Left lung (tissue), 10 donors: ENCODE data around the gene PMEPA1. TPM values are rescaled to one million over a fixed set of nuclear protein-coding genes. Genes with fewer than 3 reads are reported as not detected.
A peak's percentile ranks its signal among the peaks of the same experiment; 100 is the strongest.

Source experiments
- ATAC-seq: fragments of 200-7000 bp; cut with Tn5 transposase; one replicate; pipeline ENCODE4 v1.9.1; 2020; ENCODE audit warnings: moderate library complexity
- DNase-seq, 4 donors: peaks; one replicate each; pipeline ENCODE4 v3.0.0-alpha.2; 2013 to 2020
- H3K27ac ChIP-seq, 2 donors: fragments of 200-600 bp; sonication (generic) in 1 of 2; one replicate each; pipeline versions ENCODE4 v1.5.0 to v1.8.0; 2020 to 2021
- H3K27me3 ChIP-seq, 2 donors: fragments of 200-600 bp; sonication (generic) in 1 of 2; one replicate each; pipeline versions ENCODE4 v1.5.0 to v1.8.0; 2020 to 2021
- H3K36me3 ChIP-seq, 2 donors: fragments of 200-600 bp; sonication (generic) in 1 of 2; one replicate each; pipeline versions ENCODE4 v1.5.0 to v1.8.0; 2020 to 2021
- H3K4me1 ChIP-seq, 2 donors: fragments of 200-600 bp; one replicate each; pipeline ENCODE4 v1.8.0; 2021
- H3K4me3 ChIP-seq, 2 donors: fragments of 200-600 bp; sonication (generic) in 1 of 2; one replicate each; pipeline versions ENCODE4 v1.5.0 to v1.8.0; 2020 to 2021; ENCODE audit warnings: mild to moderate bottlenecking in 1 of 2
- H3K9me3 ChIP-seq, 2 donors: fragments of 200-600 bp; sonication (generic) in 1 of 2; one replicate each; pipeline versions ENCODE4 v1.5.0 to v1.8.0; 2020 to 2021
- intact Hi-C, 2 donors: fragments of 100-400 bp; cut with DNase I; formaldehyde crosslinking; loops; one replicate each; pipeline versions ENCODE4 v1.11.2 to v1.14.2; 2022
- polyA plus RNA-seq, 6 donors: library from polyadenylated mRNA; unstranded; fragments of 120-200 nt; gene quantifications; one replicate each; pipeline ENCODE4 v1.2.1, GENCODE V29; 2013; ENCODE audit not compliant: insufficient read length in 6 of 6
- total RNA-seq, 2 donors: library from RNA; stranded (reverse); fragmentation: NEBNext Ultra II Directional; extraction: Animal tissue kit (Norgen Biotek cat#: 25700); gene quantifications; one replicate each; pipeline ENCODE4 v1.2.1, GENCODE V29; 2021
- TF ChIP-seq, protein P1 (sequence below), 2 donors: fragments of 200-600 bp; sonication (generic) in 1 of 2; IDR thresholded peaks; one replicate each; pipeline versions ENCODE4 v1.5.0 to v1.8.0; 2021; ENCODE audit warnings: antibody characterized with exemption in 2 of 2
- donor health status: DM: no; HTN: yes; CAD: no.
- donor health status: DM: no; HTN: no; CAD: no.

Gene PMEPA1
- total and polyA plus RNA-seq, 8 donors, result 19.4 to 109 (median 26.2) TPM

DNA sequence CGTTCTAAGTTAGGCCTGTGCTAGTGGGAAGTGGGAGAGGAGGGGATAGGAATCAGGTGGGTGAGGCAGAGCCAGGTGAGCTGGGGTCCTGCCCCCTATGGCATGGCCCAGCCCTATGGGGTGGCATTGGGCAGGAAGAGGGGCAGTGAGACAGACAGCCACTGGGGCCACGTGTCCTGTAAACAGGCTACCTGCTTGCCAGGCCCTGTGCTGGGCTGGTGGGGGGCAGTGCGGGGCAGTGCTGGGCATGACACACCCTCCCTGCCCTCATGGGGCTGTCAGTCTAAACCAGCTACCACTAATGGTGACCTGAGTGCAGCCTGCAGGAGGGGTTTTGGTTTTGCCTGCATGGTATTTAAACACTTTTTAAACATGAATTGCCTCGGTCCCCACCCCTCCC is 10.1 kb upstream of the PMEPA1 start:
- H3K27me3 ChIP-seq, result peaks cover 0 to 8% of the 10 kb centered on the region in 2 donors
- no peak for DNase-seq

DNA sequence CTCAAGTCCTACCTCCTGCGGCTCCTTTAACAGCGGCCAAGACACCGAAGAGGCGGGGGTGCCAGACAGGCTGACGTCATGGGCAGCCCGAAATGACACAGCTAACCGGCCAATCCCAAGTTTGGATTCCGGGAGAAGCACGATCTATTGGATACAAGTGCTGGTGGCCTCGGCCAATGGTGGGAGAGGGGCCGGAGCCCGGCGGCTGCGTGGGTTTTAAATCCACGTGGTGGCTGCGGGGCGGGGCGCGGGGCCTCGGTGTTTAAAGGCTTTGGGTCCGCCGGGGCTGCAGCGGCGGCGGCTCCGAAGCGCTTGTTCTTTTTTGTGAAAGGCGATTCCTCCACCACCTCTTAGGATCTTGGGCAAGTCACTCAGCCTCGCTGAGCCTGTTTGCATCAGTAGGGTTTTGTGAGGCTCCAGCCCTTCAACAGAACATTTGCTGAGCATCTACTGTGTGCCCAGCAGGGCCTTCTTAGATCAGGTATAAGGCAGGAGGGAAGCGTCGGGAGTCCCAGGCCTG is 8.7 kb upstream of the PMEPA1 start:
- peaks cover 0 to 8% of the 10 kb centered on the region in 2 donors for H3K27me3 ChIP-seq
- H3K27ac ChIP-seq, result no peak overlapping the region
- H3K4me1 ChIP-seq, result peaks cover 12 to 23% of the 10 kb centered on the region in 2 donors
- DNase-seq, result peak; percentile 91 to 97 (median 95)
- no peaks in the 10 kb centered on the region for H3K36me3 ChIP-seq
- peak; percentile 95 for ATAC-seq
- no peaks in the 10 kb centered on the region for H3K9me3 ChIP-seq
- peak overlapping the region; percentile 21 to 33 for H3K4me3 ChIP-seq
- TF ChIP-seq, protein P1, sequence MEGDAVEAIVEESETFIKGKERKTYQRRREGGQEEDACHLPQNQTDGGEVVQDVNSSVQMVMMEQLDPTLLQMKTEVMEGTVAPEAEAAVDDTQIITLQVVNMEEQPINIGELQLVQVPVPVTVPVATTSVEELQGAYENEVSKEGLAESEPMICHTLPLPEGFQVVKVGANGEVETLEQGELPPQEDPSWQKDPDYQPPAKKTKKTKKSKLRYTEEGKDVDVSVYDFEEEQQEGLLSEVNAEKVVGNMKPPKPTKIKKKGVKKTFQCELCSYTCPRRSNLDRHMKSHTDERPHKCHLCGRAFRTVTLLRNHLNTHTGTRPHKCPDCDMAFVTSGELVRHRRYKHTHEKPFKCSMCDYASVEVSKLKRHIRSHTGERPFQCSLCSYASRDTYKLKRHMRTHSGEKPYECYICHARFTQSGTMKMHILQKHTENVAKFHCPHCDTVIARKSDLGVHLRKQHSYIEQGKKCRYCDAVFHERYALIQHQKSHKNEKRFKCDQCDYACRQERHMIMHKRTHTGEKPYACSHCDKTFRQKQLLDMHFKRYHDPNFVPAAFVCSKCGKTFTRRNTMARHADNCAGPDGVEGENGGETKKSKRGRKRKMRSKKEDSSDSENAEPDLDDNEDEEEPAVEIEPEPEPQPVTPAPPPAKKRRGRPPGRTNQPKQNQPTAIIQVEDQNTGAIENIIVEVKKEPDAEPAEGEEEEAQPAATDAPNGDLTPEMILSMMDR (IDR thresholded peaks at IDR 0.05), result no peak
- intact Hi-C loops, result no loop called here

More for the DNA sequence above, 10.1 kb upstream of the PMEPA1 start:
- peaks cover 6 to 15% of the 10 kb centered on the region in 2 donors for H3K4me1 ChIP-seq
- no peak overlapping the region for H3K4me3 ChIP-seq
- intact Hi-C loops, result no loop called here
- H3K36me3 ChIP-seq, result no peaks in the 10 kb centered on the region
- TF ChIP-seq, protein P1 (IDR thresholded peaks at IDR 0.05), result no peak
- H3K27ac ChIP-seq, result no peak overlapping the region
- ATAC-seq, result no peak
- no peaks in the 10 kb centered on the region for H3K9me3 ChIP-seq

DNA sequence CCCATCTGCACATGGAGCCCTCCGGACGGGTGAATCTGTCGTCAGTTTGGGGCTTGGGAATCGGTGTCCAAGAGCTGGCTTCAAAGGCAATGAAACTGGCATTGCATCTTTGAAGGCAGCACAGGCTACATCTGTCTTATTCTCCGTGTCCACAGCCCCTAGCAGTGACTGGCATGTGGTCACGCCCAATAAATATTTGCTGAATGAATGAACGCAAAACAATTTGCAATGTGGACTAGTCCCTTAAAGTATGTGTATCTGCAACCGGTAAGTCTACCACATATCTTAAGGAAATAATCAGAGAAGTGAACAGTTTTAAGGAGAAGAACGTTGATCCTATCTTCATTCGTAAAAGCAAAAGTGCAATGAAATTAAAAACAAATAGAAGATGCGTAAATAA is 8.0 kb upstream of the PMEPA1 start:
- no peaks in the 10 kb centered on the region for H3K36me3 ChIP-seq
- intact Hi-C loops, result no loop called here
- no peak overlapping the region for H3K27ac ChIP-seq
- ATAC-seq (peak; percentile 6), DNase-seq (no peak)
- peaks cover 0 to 8% of the 10 kb centered on the region in 2 donors for H3K27me3 ChIP-seq
- peaks cover 17 to 30% of the 10 kb centered on the region in 2 donors for H3K4me1 ChIP-seq
- H3K9me3 ChIP-seq, result no peaks in the 10 kb centered on the region
- H3K4me3 ChIP-seq, result no peak overlapping the region
- TF ChIP-seq, protein P1 (IDR thresholded peaks at IDR 0.05), result no peak

DNA sequence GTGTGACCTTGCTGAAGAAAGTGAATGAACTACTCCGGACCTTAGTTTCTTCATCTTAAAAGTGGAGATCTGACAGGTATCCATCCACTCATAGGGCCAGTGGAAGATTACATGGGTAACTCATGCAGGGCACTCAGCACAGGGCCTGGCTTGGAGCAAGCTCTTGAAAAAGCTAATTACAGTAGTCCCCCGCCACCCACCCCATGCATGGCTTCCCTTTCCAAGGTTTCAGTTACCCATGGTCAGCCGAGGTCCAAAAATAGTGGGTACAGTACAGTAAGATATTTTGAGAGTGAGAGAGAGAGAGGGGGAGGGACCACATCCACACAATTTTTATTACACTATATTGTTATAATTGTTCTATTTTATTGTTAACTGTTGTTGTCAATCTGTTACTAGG is 7.1 kb upstream of the PMEPA1 start:
- Histone ChIP-seq H3K27ac (peak overlapping the region in 1 of 2 donors; percentile 23), H3K27me3 (peaks cover 0 to 8% of the 10 kb centered on the region in 2 donors), H3K4me1 (peaks cover 17 to 38% of the 10 kb centered on the region in 2 donors), H3K9me3 (no peaks in the 10 kb centered on the region), H3K4me3 (no peak overlapping the region), H3K36me3 (no peaks in the 10 kb centered on the region)
- ATAC-seq (no peak), DNase-seq (no peak)
- TF ChIP-seq, protein P1 (IDR thresholded peaks at IDR 0.05), result no peak
- intact Hi-C loops, result no loop called here

DNA sequence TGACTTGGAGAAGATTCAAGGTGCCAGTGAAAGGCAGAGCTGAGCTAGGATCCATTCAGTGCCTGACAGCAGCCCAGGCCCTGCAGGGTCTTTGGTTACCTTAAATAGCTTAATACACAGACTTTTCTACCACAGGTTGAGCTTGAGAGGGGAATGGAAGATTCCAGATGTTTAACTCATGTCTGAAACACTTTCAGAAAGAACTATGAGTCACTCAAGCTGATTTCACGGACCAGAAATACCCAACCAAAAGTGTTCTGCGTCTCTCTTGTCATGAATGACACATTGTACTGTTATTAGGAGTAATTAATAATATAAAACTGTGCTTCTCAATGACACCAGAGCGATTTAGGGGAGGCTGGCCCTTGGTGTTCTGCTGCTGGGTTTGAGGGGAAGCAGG is 6.4 kb upstream of the PMEPA1 start:
- no peak for ATAC-seq
- peak overlapping the region in 1 of 2 donors; percentile 23 for H3K27ac ChIP-seq
- no peaks in the 10 kb centered on the region for H3K36me3 ChIP-seq
- peaks cover 21 to 45% of the 10 kb centered on the region in 2 donors for H3K4me1 ChIP-seq
- DNase-seq, result no peak
- no peaks in the 10 kb centered on the region for H3K9me3 ChIP-seq
- TF ChIP-seq, protein P1 (IDR thresholded peaks at IDR 0.05), result no peak
- peaks cover 0 to 14% of the 10 kb centered on the region in 2 donors for H3K27me3 ChIP-seq
- intact Hi-C loops, result no loop called here
- H3K4me3 ChIP-seq, result no peak overlapping the region
